Prostate gland (tissue), 2 donors: ENCODE data around the gene SHISA6.

Experiments
- CTCF ChIP-seq, 4 experiments: fragments of 200-600 bp in 2 of 4; fragments of 450-650 bp in 2 of 4; sonication (generic) in 2 of 4; IDR thresholded peaks; 1 replicate in 3 of 4; 2 replicates in 1 of 4; pipeline ENCODE4 v1.5.1; 2016 to 2019; ENCODE audit warnings: antibody characterized with exemption in 4 of 4, mild to moderate bottlenecking in 2 of 4, moderate library complexity in 2 of 4
- POLR2A ChIP-seq: fragments of 450-650 bp; IDR thresholded peaks from one replicate; pipeline ENCODE4 v1.6.1; 2016; ENCODE audit warnings: antibody characterized with exemption, mild to moderate bottlenecking
- POLR2AphosphoS5 ChIP-seq: sonication (generic); formaldehyde crosslinking; IDR thresholded peaks from one replicate; pipeline ENCODE4 v1.6.1; 2017; ENCODE audit warnings: antibody characterized with exemption

GRCh38 chr17:11240841-11241610 is at the start of gene SHISA6:
- TF ChIP-seq POLR2AphosphoS5 (no peak), CTCF (IDR thresholded peaks at IDR 0.05) (no peak), POLR2A (no peak)
